Bone marrow (tissue), 2 donors: ENCODE data around the gene LRRC73.
"Not testable (repeated sequence)": the region's sequence is repeated elsewhere in the genome, so short reads cannot be mapped to it uniquely, and the experiment has no call there.

ENCODE experiments used
- DNase-seq, 2 donors: peaks; one replicate each; lab custom pipeline; 2025; lab: John Stamatoyannopoulos, UW

The LRRC73 gene

GRCh38 chr6:43491750-43492661, 18.1 kb downstream of the LRRC73 start:
- DNase-seq = no peak

- no peak for DNase-seq
Observed at GRCh38 chr6:43490523-43490939, 19.6 kb downstream of the LRRC73 start.

DNA sequence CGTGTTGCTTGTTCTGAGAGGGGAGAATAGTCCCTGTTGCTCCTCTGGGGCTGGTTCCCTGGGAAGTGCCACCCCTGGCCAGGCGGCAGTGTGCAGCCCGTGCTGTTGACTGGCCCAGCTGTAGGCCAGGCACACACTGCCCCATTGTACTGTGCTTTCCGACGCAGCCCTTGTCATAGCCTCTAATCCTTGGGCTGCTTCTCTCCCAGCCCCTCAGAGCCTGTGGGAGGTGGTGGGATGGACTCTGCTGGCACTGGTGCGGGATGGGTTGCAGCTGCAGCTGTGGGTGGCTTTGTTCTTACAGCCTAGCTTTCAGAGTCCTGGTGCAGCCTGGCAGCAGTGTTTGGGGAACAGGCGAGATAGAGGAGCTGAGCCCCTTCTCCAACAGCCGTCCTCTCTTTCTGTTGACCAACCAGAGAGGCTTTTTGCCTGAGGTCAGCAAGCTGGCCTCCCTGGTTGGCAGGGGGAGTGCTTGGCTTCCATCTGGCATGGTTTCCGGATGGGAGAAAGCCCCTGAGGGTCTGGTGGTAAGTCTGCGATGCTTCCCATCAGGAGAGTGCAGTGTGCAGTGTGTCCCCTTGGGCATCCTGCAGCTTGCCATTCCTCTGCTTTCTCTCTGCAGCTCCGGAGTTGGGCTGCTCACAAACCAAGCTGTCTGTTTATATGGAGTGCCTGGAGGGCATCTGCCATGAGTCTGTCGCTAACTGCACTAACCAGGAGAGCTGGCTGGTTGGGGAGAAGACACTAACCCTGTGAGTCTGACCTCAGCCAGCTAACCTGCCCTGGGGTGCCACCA, 20.7 kb downstream of the LRRC73 start:
- no peak for DNase-seq

DNA sequence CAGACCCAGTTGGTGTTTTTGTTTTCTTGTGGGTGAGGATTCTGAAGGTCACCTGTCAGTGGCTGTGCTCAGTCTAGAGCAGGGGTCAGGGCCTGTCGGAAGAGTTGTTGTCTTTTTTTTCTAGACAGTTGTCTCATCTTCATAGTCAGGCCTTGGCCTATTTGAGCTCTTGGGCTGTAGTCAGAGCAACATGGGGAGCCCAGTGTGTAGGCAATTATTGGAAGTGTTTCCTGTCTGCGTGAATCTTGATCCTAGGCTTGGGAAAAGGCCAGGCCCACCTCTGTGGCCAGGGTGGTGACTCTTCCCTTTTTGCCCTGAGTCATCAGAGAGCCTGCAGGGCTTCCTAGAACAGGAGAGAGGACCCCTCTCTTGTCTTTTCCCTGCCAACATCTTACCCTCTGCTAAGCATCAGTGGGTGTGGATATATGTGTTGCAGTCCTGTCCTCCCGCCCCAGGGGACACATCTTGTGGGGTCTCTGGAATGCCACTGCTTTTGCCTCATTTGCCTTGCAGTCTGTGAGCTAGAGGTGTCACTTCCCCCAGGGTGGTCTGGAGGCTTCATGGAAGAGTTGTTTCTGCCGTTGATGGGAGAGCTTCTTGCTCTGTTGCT, 21.4 kb downstream of the LRRC73 start:
- no peak for DNase-seq

DNA sequence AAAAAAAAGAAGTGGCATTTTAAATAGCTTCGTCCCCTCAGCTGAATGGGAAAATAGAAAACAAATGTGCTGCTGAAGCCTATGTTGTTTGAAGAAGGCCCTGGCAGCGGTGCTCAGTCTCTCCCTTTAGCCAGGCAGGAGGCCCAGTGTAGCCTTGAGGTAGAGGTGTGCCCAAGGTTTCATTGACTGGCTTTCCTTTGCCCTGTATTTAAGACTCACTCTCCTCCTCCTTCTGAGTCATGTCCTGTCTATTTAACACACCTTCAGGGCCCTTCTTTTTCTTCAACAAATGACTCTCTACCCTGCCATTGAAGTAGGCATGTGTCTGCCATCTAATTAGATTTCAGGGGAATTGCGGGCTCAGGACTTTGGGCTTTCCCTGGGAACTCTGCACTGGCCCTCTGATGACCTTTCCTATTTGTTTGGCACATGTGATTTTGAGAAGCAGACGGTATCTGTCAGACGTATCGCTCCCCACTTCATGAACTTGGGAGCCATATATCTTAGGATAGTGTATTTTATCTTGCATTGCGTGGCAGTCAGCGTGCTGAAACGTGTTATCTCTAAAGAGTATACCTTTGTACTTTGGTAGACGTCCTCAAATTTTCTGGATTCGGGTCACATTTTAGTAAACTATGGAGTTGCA, 28.4 kb downstream of the LRRC73 start:
- DNase-seq = no peak

GRCh38 chr6:43481075-43481474, 29.1 kb downstream of the LRRC73 start:
- no peak for DNase-seq

GRCh38 chr6:43478008-43478372, 32.2 kb downstream of the LRRC73 start:
- no peak for DNase-seq

GRCh38 chr6:43477235-43478007, 32.7 kb downstream of the LRRC73 start, which contains the start of gene TJAP1:
Gene TJAP1, plus strand, starts transcription at chr6:43477570. Its CDS starts 21,432 bp downstream, at chr6:43499002.
- peak; percentile 71 to 87 for DNase-seq

- no peak for DNase-seq
Observed at GRCh38 chr6:43476746-43477145, 33.4 kb downstream of the LRRC73 start.

DNA sequence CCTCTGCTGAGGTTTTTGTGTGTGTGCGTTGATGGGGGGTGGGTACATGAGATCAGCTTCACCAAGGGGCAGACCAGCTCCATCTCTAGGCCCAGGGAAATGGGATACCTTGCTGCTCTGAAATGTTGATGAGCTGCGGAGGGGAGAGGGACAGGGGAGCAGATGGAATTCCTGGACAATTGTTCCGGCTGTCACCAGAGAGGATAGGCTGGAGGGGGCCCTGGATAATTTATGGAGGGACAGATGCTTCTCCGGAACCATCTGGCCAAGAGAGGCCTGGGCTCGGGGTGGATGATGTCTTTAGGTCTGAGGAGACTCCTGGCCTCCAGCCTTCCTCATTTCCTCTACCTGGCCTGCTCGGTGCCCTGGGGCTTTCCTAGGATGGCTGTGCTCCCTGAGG, 34.6 kb downstream of the LRRC73 start:
- no peak for DNase-seq

DNA sequence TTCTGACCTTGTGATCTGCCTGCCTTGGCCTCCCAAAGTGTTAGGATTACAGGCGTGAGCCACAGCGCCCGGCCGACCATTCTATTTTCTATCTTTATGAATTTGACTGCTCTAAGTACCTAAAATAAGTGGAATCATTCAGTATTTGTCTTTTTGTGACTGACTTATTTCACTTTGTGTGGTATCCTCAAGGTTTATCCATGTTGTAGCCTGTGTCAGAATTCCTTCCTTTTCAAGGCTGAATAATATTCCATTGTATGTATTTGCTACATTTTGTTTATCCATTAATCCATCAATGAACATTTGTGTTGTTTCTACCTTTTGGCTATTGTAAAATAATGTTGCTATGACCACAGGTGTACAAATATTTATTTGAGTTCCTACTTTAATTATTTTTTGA, 37.6 kb downstream of the LRRC73 start:
- DNase-seq = no peak

DNA sequence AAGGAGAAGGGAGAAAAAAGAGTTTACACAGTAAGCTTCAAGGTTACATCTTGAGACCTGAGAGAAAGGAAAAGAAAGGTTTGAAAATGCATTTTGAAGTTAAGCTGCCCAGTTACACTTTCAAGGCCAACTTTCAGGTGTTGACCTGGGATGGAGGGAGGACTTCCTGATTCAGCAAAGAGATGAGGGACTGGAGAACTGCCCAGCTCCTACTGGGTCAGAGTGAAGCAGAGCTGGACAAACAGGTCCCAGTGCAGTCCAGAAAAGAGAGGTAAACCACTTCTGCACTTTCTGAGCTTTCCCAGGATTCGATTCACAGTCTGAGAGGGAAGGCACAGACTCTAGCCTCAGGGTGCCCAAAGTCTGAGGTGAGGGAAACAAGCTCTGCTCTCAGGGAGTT, 38.7 kb downstream of the LRRC73 start:
- DNase-seq = no peak

- DNase-seq = no peak
Observed at GRCh38 chr6:43469947-43470346, 40.2 kb downstream of the LRRC73 start.

- DNase-seq = no peak
Observed at GRCh38 chr6:43468748-43469681, 41.1 kb downstream of the LRRC73 start.

- no peak for DNase-seq
Observed at GRCh38 chr6:43468240-43468639, 41.9 kb downstream of the LRRC73 start.

DNA sequence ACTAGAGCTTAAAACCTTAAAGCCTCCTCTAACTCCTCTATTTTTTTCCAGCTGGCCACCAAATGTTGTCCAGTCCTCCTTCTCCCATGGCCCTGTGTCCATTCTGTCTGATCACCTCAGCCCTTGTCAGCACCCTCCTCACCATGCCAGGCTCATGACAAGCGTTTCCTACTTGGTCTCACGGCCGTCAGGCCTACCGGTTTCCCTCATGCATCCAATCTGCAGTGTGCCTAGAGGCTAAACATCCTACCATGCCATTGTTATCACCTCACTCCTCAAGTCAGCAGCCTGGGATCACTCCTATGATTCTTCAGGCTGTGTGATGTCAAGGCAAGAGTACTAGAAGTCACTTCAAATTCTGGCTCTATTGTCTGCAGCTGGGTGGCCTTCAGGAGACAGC, 42.4 kb downstream of the LRRC73 start:
- DNase-seq = no peak

GRCh38 chr6:43467265-43467664, 42.9 kb downstream of the LRRC73 start:
- DNase-seq = not testable (repeated sequence)

DNA sequence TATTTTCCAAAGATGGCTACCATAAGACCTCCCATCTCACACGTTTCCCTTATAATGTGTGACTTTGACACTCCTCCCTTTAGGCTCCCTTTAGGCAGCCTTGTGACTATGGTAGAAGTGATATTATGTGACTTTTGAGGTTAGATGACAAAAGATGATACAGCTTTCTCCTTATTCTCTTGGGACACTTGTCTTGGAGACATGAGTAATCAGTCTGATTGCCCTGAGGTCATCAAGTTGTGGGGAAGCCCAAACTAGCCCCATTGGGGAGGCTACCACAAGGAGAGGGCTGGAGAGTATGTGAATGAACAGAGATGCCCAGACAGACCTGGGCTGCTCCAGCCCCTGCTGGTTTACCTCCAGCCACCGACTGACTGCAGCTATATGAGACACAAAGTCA, 44.2 kb downstream of the LRRC73 start:
- DNase-seq = no peak

DNA sequence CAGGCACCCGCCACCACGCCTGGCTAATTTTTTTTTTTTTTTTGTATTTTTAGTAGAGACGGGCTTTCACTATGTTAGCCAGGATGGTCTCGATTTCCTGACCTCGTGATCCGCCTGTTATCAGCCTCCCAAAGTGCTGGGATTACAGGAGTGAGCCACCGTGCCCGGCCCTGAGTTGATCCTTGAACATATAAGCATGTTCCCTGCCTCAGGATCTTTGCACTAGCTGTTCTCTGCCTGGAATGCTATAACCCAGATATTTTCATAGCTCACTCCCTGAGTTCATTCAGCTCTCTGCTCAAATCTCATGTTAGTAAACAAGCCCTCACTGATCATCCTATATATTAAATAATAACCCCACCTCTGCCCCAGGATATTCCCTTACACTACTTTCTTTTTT, 45.8 kb downstream of the LRRC73 start:
- DNase-seq = no peak

GRCh38 chr6:43461936-43462335, 48.2 kb downstream of the LRRC73 start:
- no peak for DNase-seq
